ENCODE data around the gene IQCK.

- TF ChIP-seq, protein P1, sequence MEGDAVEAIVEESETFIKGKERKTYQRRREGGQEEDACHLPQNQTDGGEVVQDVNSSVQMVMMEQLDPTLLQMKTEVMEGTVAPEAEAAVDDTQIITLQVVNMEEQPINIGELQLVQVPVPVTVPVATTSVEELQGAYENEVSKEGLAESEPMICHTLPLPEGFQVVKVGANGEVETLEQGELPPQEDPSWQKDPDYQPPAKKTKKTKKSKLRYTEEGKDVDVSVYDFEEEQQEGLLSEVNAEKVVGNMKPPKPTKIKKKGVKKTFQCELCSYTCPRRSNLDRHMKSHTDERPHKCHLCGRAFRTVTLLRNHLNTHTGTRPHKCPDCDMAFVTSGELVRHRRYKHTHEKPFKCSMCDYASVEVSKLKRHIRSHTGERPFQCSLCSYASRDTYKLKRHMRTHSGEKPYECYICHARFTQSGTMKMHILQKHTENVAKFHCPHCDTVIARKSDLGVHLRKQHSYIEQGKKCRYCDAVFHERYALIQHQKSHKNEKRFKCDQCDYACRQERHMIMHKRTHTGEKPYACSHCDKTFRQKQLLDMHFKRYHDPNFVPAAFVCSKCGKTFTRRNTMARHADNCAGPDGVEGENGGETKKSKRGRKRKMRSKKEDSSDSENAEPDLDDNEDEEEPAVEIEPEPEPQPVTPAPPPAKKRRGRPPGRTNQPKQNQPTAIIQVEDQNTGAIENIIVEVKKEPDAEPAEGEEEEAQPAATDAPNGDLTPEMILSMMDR (IDR thresholded peaks at IDR 0.05), result no peak
- no peak for TF ChIP-seq POLR2A (IDR thresholded peaks at IDR 0.05)
Observed at GRCh38 chr16:19689342-19689741, 28.7 kb upstream of the IQCK start.

Data from testis (tissue), 2 donors.